Panc1 (cell line): ENCODE measurements around the gene ROPN1L. TPM values are rescaled to one million over a fixed set of nuclear protein-coding genes. Genes with fewer than 3 reads are reported as not detected.

Source experiments
- ATAC-seq: fragments of 200-7000 bp; cut with Tn5 transposase; 2 replicates; pipeline ENCODE4 v1.9.1; 2020; ENCODE audit warnings: mild to moderate bottlenecking, moderate library complexity
- BruUV-seq: library from RNA; stranded (reverse); fragments of 400-500 nt; replicated peaks from 2 replicates; lab custom pipeline; 2021; lab: Mats Ljungman, UMichigan
- CTCF ChIA-PET: fragments of 300-600 bp; sonication (Branson Sonifier 250); formaldehyde crosslinking; loops from one replicate; lab custom pipeline; 2022; ENCODE audit warnings: antibody characterized with exemption; lab: Charles Lee
- POLR2A ChIA-PET: fragments of 300-600 bp; sonication (Branson Sonifier 250); formaldehyde crosslinking; loops from one replicate; lab custom pipeline; 2022; ENCODE audit warnings: antibody characterized with exemption; lab: Charles Lee
- DNase-seq: peaks from one replicate; pipeline ENCODE4 v3.0.0-alpha.2; 2010; ENCODE audit warnings: low read depth, low spot score
- H3K27ac ChIP-seq: 2 replicates; pipeline ENCODE4 v1.5.1; 2011; ENCODE audit warnings: mild to moderate bottlenecking, low read length, inconsistent platforms
- H3K27me3 ChIP-seq: fragments of 200-500 bp; sonication (Bioruptor generic); 2 replicates; pipeline ENCODE4 v1.6.0; 2014; ENCODE audit warnings: low read length, inconsistent platforms; ENCODE audit not compliant: control insufficient read depth, insufficient read depth
- H3K36me3 ChIP-seq: fragments of 200-500 bp; sonication (Bioruptor generic); 2 replicates; pipeline ENCODE4 v1.5.1; 2014; ENCODE audit warnings: inconsistent platforms, mild to moderate bottlenecking, low read length, moderate library complexity; ENCODE audit not compliant: control insufficient read depth, insufficient read depth
- H3K4me1 ChIP-seq: 2 replicates; pipeline ENCODE4 v1.5.1; 2011; ENCODE audit warnings: inconsistent platforms, mild to moderate bottlenecking, low read length, moderate library complexity; ENCODE audit not compliant: control insufficient read depth, insufficient read depth
- H3K4me3 ChIP-seq, 2 experiments: 2 replicates each; pipeline ENCODE4 v1.5.1; 2011 to 2012; ENCODE audit warnings: low read depth in 2 of 2, low read length in 2 of 2, mild to moderate bottlenecking in 2 of 2, inconsistent platforms in 1 of 2, moderate library complexity in 1 of 2
- H3K9me3 ChIP-seq: fragments of 200-500 bp; sonication (Bioruptor generic); 2 replicates; pipeline ENCODE4 v1.5.1; 2014; ENCODE audit warnings: low read depth, mild to moderate bottlenecking, inconsistent platforms, low read length, moderate library complexity; ENCODE audit not compliant: control insufficient read depth, insufficient read depth
- POLR2AphosphoS5 ChIP-seq: IDR thresholded peaks from 2 replicates; pipeline ENCODE4 v1.6.1; 2012; ENCODE audit warnings: mild to moderate bottlenecking, low read depth, low read length, moderate library complexity
- SIN3A ChIP-seq: IDR thresholded peaks from 2 replicates; pipeline ENCODE4 v1.6.1; 2012; ENCODE audit warnings: low read depth, mild to moderate bottlenecking, low read length, moderate library complexity, borderline replicate concordance; ENCODE audit not compliant: insufficient read depth
- TCF7L2 ChIP-seq: IDR thresholded peaks from 2 replicates; pipeline ENCODE4 v1.6.1; 2011; ENCODE audit warnings: mild to moderate bottlenecking, low read depth, low read length, inconsistent platforms
- in situ Hi-C: cut with HindIII; loops from 2 replicates; pipeline ENCODE4 v1.10.0; 2016; ENCODE audit warnings: low sequenced_read_pairs, low pct_unique_long_range_greater_than_20kb
- intact Hi-C: fragments of 100-400 bp; cut with micrococcal nuclease; formaldehyde crosslinking; loops from one replicate; pipeline ENCODE4 v1.10.0; 2022; ENCODE audit not compliant: unreplicated experiment
- total RNA-seq: library from RNA; stranded (reverse); gene quantifications from one replicate; pipeline ENCODE4 v1.2.1, GENCODE V29; 2021; ENCODE audit not compliant: unreplicated experiment
- TF ChIP-seq, protein P1 (sequence below), 2 experiments: IDR thresholded peaks; 2 replicates each; pipeline ENCODE4 v1.6.1; 2011 to 2012; ENCODE audit warnings: low read depth in 2 of 2, control low read depth in 1 of 2, low read length in 1 of 2, mild to moderate bottlenecking in 1 of 2, moderate library complexity in 1 of 2; ENCODE audit not compliant: insufficient read depth in 1 of 2
- TF ChIP-seq, protein P2 (sequence below): fragments of 450-650 bp; IDR thresholded peaks from 2 replicates; pipeline ENCODE4 v1.5.1; 2017; ENCODE audit warnings: mild to moderate bottlenecking

ROPN1L gene
- total RNA-seq, 1 experiment from 2014 or later = 3.0 TPM

DNA sequence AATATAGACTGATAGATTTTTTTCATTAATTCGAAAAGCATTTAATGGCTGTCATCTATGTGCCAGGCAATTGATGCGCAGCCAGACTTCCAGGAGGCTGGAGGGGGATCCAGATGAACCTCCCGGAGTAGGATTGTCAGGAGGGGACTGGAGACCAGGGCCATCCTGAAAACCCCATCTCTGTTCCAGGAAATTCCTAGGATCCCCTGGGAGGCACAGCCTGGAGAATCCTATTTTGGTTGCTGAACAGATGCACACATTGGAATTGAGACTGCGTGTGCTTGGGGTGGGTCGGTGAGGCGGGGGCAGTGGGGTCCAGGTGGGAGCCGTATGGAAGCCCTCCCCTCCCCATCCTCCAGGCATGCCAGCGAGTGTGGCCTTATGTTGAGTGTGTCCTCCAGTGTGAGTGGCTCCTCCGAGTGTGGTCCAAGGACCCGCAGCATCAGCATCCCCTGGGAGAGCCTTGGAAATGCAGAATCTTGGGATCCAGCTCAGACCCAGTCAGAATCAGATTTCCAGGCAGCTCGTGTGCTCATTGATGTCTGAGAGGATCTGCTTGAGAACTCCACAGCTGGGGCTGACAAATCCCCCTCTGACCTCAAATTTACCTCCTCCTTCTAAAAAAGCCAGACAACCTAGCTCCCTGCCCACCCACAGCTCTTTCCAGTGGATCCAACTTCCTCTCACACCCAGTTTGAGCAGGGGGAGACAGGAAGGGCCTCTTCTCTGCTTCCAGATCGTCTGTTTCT, 38.7 kb downstream of the ROPN1L start:
- Histone ChIP-seq H3K4me3 (no peak overlapping the region), H3K27me3 (no peaks in the 10 kb centered on the region), H3K4me1 (0 out of 2 replicates have a peak, but pooled peaks cover 2% of the 10 kb centered on the region), H3K9me3 (no peaks in the 10 kb centered on the region), H3K27ac (no peak overlapping the region; the same call in 1 of the 2 replicates), H3K36me3 (no peaks in the 10 kb centered on the region)
- ATAC-seq = no peak
- no TSS peak for BruUV-seq
- no peak for DNase-seq
- intact Hi-C loops = no loop called here
- TF ChIP-seq, protein P1, sequence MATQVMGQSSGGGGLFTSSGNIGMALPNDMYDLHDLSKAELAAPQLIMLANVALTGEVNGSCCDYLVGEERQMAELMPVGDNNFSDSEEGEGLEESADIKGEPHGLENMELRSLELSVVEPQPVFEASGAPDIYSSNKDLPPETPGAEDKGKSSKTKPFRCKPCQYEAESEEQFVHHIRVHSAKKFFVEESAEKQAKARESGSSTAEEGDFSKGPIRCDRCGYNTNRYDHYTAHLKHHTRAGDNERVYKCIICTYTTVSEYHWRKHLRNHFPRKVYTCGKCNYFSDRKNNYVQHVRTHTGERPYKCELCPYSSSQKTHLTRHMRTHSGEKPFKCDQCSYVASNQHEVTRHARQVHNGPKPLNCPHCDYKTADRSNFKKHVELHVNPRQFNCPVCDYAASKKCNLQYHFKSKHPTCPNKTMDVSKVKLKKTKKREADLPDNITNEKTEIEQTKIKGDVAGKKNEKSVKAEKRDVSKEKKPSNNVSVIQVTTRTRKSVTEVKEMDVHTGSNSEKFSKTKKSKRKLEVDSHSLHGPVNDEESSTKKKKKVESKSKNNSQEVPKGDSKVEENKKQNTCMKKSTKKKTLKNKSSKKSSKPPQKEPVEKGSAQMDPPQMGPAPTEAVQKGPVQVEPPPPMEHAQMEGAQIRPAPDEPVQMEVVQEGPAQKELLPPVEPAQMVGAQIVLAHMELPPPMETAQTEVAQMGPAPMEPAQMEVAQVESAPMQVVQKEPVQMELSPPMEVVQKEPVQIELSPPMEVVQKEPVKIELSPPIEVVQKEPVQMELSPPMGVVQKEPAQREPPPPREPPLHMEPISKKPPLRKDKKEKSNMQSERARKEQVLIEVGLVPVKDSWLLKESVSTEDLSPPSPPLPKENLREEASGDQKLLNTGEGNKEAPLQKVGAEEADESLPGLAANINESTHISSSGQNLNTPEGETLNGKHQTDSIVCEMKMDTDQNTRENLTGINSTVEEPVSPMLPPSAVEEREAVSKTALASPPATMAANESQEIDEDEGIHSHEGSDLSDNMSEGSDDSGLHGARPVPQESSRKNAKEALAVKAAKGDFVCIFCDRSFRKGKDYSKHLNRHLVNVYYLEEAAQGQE (IDR thresholded peaks at IDR 0.05; ENCODE audit: insufficient read depth in 1 of 2, low read depth in 2 of 2, low read length in 1 of 2) = no peak
- TF ChIP-seq TCF7L2 = no peak
- TF ChIP-seq, protein P2, sequence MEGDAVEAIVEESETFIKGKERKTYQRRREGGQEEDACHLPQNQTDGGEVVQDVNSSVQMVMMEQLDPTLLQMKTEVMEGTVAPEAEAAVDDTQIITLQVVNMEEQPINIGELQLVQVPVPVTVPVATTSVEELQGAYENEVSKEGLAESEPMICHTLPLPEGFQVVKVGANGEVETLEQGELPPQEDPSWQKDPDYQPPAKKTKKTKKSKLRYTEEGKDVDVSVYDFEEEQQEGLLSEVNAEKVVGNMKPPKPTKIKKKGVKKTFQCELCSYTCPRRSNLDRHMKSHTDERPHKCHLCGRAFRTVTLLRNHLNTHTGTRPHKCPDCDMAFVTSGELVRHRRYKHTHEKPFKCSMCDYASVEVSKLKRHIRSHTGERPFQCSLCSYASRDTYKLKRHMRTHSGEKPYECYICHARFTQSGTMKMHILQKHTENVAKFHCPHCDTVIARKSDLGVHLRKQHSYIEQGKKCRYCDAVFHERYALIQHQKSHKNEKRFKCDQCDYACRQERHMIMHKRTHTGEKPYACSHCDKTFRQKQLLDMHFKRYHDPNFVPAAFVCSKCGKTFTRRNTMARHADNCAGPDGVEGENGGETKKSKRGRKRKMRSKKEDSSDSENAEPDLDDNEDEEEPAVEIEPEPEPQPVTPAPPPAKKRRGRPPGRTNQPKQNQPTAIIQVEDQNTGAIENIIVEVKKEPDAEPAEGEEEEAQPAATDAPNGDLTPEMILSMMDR = no peak
- no peak for TF ChIP-seq POLR2AphosphoS5
- no peak for TF ChIP-seq SIN3A
- in situ Hi-C loops = no loop called here
- POLR2A ChIA-PET = no interaction called here
- CTCF ChIA-PET = no interaction called here

DNA sequence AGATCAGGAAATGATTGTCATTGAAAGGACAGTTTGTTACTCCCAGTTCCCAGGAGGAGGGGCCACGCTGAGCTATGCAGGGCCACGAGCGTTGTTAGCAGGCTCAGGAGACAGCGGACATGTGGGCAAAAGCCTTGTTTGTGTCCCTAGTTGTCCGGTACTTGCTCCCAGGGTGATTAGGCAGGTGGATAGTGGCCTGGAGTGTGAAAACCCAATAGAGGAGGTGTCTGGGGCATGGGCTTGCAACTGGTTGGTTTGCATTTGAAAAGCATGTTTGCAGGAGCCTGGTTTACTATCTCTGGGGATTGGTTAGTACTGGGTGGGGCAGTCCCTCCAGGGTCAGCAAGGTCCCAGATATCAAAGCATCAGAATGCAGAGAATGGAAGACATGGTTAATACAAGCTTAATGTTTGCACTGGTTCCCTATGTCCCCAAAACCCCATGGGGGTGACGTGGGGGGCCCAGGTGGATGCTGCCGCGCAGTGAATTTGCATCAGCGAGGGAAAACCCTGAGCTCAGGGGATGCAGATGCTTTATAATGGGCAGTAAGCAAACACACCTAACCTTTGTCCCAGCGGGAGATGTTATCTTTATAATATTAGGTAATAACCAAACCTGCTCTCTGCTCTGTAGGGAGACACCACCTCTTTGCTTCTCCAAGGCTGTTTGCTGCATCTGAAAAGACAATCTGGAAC, 39.7 kb downstream of the ROPN1L start:
- intact Hi-C loops = no loop called here

More for the DNA sequence above, 39.7 kb downstream of the ROPN1L start:
- Histone ChIP-seq H3K4me3 (no peak overlapping the region), H3K27me3 (no peaks in the 10 kb centered on the region), H3K4me1 (0 out of 2 replicates have a peak, but pooled peaks cover 2% of the 10 kb centered on the region), H3K27ac (no peak overlapping the region), H3K36me3 (no peaks in the 10 kb centered on the region), H3K9me3 (no peaks in the 10 kb centered on the region)
- no TSS peak for BruUV-seq
- CTCF ChIA-PET = no interaction called here
- POLR2A ChIA-PET = no interaction called here
- TF ChIP-seq, protein P2 = no peak
- TF ChIP-seq, protein P1 (IDR thresholded peaks at IDR 0.05; ENCODE audit: insufficient read depth in 1 of 2, low read depth in 2 of 2, low read length in 1 of 2) = no peak
- TF ChIP-seq POLR2AphosphoS5 (no peak), SIN3A (no peak), TCF7L2 (no peak)
- ATAC-seq (no peak), DNase-seq (no peak)
- in situ Hi-C loops = no loop called here
